GOT3 (cell line): ENCODE results near the gene ATMIN.

Experiments
- DNase-seq: peaks from one replicate; lab custom pipeline; 2025; ENCODE audit warnings: mixed read lengths; lab: John Stamatoyannopoulos, UW

Gene ATMIN

GRCh38 chr16:81006211-81006812 lies 29.3 kb upstream of the ATMIN start:
- DNase-seq: no peak

- peak; percentile 91 for DNase-seq
These were observed 28.6 kb upstream of the ATMIN start, which contains the start of the genes CENPN and CMC2 for GRCh38 chr16:81006813-81007695. Gene CENPN (plus strand): TSS chr16:81007214. CDS start chr16:81011940, 4,726 bp downstream. Gene CMC2 (minus strand): TSS chr16:81006885. CDS start chr16:80997394, 9,491 bp downstream.

- no peak for DNase-seq
These were observed 27.2 kb upstream of the ATMIN start for GRCh38 chr16:81008505-81008789.

DNA sequence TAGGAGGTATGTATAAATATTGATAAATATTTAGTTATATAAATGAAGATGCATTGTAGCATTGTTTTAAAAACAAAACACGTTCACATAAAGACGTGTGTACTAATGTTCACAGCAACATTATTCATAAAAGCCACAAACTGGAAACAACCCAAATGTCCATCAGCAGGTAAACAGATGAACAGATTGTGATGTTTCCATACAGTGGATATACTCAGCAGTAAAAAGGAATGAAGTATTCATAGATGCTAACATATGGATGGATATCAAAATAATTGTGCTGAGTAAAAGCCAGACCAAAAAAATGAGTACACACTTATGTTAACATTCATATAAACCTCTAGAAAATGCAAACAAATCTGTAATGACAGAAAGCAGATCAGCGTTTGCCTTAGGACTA lies 22.7 kb upstream of the ATMIN start:
- no peak for DNase-seq

GRCh38 chr16:81014672-81015071 lies 21.0 kb upstream of the ATMIN start:
- DNase-seq: no peak

DNA sequence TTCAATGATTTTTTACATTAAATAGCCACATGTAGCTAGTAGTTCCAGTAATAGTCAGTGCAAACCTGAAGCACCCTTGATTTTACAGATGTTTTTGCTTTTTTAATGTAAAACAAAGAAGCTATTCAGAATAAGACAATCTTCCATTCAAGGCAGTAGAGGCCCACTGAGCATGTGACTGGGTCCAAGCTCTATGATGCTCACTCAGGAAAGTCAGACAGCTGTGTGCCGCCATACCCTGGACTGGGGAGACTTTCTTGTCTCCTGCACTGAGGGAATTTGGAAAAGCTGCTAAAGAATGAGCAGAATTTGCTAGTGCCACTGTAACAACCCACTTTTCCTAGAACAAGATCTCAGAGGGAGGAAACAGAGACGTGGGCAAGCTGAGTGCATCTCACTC lies 17.1 kb upstream of the ATMIN start:
- no peak for DNase-seq

GRCh38 chr16:81026429-81026828 lies 9.2 kb upstream of the ATMIN start:
- DNase-seq: no peak

- no peak for DNase-seq
These were observed 5.6 kb upstream of the ATMIN start for GRCh38 chr16:81029930-81030604.

DNA sequence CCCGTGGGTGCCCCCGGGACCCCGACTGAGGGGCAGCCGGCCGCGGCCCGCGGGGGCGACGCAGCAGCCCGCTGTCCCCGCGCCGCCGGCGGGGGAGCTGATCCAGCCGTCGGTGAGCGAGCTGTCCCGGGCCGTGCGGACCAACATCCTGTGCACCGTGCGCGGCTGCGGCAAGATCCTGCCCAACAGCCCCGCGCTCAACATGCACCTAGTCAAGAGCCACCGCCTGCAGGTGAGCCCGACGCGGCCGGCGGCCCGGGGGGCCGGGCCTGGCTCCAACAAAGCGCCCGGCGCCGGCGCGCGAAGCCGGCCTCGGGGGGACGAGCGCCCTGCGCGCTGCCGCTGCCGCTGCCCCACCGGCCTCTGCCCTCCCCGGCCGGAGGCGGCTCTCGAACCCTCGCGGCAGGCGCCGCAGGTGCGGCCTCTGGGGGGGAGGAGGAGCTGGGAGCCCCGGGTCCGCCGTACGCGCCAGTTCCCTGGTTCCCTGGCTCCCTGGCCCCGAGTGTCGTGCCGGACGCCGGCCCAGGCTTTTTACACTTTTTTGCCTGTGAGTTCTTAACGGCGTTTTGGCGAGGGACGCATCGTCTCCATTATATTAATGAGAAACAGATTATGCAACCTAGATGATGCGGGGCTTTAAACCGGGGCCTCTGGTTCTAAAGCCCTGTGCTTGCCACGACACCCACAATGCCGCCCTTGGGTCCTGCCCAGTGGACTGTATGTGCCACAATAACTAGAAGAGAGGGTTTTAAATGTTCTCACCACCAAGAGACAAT lies 521 bp downstream of the ATMIN start:
- no peak for DNase-seq

- DNase-seq: no peak
These were observed 1.2 kb downstream of the ATMIN start for GRCh38 chr16:81036751-81037350.

- no peak for DNase-seq
These were observed 4.5 kb downstream of the ATMIN start for GRCh38 chr16:81040131-81040530.

GRCh38 chr16:81040842-81041241 lies 5.2 kb downstream of the ATMIN start:
- no peak for DNase-seq

GRCh38 chr16:81041696-81042095 lies 6.1 kb downstream of the ATMIN start:
- DNase-seq: no peak

DNA sequence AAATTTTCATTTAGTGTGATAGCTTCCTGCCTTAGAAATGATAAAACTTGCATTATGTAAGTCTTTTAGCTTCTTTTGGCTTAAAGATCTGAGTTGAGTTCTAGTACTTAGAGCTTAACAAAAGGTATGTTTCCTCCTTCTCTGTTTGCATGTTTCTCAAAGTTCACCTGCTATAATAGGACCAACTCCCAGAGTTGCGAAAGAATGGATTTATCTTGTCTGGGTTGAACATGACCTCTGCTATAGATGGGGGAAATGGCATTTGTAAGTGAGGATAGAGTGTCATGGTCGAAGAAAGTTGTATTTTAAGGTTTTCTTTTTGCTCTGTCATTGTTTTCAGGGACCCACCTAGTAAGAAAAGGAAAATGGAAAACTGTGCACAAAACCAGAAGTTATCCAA lies 7.2 kb downstream of the ATMIN start:
- DNase-seq: no peak

- DNase-seq: no peak
These were observed 18.1 kb downstream of the ATMIN start for GRCh38 chr16:81053761-81054160.

DNA sequence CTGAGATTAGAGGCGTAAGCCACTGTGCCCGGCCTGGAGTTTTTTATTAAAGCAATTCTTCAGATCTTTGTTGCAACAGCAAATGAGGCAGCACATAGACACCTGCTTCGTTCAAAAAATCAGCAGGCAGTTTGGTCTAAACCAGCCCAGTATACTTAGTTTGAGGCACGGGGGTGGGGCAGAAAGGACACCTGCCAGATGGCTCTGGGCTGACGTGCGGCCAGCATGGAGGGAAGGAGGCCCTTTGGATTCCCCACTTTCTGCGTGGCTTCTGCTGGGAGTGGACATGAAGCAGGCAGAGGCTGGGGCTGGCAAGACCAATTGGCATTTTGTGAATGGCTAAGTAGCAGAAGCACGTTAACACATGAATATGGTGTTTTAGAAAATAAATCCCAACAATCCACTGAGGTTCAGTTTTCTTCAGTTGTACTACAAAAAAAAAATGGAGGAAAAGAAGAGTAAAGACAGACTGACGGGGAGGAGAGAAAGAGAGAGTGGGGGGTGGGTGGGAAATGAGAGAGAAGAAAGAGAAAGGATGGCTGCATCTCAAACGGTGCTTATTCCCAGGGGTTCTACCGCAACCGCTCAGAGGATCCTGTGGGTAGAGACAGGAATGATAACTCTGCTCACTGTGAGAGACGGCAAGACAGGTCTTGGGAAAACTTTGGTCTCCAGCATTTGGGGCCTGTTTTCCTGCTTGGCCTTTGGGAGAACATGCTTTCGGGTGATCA lies 25.1 kb downstream of the ATMIN start:
- DNase-seq: no peak

DNA sequence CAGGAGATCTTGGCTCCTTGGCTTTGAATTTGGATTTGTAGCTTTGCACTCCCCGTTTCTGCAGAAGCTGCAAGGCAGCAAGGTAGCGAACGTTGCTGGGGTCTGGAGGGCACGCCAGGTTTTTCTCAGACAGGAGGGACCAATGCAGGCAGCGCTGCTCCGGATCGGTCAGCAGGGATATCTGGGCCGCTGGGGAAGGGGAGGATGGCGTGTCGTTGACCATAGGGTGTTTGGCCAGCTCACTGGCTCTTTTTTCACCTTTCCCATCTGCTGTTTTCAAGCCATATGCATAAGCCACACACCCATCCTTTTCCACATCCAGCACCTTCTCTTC lies 25.6 kb downstream of the ATMIN start:
- DNase-seq: no peak

DNA sequence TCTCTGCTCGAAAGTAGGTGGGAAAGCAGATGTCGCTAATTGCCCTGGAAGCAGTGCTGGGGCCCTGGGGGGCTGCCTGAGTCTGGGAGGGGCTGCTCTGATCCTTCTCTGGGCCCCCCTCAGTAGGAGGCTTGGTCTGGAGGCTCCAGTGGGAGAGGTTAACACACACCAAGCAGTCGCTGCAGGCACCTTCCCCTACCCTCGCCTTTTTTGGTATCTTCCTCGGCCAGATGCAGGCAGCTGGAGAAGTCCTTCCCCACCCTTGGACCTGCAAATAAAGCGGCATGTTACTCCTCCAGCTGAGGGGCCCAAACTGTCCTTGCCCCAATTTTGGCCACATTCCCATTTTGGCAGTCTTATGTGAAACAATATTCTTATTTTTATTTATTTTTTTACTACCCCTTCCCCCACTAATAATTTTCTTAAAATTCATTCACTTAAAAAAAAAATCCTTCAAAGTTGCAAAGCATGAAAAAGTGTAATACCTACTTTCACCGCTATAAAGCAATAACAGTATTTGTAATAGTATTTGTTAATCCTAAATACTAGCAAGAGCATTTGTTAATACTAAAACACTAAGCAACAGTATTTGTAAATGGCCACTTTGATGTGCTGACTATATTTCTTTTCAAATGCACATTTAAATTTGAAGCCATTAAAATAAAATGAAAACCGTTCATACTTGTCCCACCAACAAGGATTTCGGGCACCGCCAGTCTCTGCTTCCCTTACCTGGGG lies 26.4 kb downstream of the ATMIN start:
- no peak for DNase-seq

DNA sequence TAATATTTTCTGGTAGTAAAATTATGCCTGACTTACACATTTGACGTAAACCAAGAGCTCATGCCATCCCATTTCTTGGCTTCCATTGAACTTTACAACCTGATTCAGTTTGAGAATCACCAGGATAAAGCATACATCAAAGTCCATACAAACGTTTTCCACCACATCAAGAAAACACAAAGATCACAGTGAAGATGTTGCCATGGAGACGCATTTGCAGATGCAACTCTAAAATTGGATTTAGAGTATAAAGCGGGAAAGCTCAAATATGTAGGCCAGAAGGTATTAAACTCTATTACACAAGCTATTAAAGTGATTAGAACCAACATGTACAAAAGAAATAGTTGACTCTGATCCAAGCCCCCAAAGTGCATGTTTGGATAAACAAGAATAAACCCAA lies 31.0 kb downstream of the ATMIN start:
- no peak for DNase-seq

GRCh38 chr16:81067166-81067565 lies 31.5 kb downstream of the ATMIN start:
- no peak for DNase-seq

- no peak for DNase-seq
These were observed 33.4 kb downstream of the ATMIN start for GRCh38 chr16:81069063-81069462.
